AG10803 (cell line): ENCODE data around the gene HIPK3.
A peak's percentile ranks its signal among the peaks of the same experiment; 100 is the strongest.

Experiments
- DNase-seq: peaks from one replicate; pipeline ENCODE4 v3.0.0; 2010; ENCODE audit warnings: low read depth
- H3K4me3 ChIP-seq: 2 replicates; pipeline ENCODE4 v1.5.1; 2011; ENCODE audit warnings: mild to moderate bottlenecking, low read length, control low read depth
- CTCF ChIP-seq: conservative IDR thresholded peaks from 2 replicates; pipeline ENCODE4 v1.5.1; 2011; ENCODE audit warnings: mild to moderate bottlenecking, low read length, control low read depth, inconsistent platforms

HIPK3 gene

DNA sequence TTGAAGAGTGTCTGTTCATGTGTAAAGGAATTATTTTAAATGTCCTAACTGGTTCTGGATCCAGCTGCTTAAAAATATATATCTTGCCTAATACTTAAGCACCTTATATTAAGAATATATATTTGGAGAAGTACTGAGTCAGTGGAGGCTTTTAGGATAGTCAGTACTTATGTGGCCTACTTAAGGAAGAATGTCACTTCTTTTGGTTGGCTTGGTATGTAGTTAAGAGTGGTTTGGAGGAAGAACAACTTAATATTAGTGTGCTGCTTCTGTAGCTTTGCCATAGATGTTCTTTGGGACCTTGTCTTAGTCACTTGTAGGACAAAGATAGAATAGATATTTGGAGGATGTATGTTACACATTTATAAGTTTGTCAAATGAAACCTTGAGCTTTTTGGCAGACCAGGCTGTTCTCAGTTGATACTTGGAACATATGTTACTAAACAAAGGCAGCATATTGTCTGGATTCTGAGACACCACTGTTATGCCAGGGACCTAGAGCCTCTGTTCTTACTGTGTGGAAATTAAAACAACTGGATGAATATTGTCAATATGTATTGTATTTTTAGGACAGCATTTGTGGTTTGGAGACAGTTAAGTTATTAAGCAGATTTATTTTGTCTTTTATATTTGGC, 4.9 kb downstream of the HIPK3 start:
- peak; percentile 41 for DNase-seq
- H3K4me3 ChIP-seq, result no peak overlapping the region
- TF ChIP-seq CTCF, result no peak

DNA sequence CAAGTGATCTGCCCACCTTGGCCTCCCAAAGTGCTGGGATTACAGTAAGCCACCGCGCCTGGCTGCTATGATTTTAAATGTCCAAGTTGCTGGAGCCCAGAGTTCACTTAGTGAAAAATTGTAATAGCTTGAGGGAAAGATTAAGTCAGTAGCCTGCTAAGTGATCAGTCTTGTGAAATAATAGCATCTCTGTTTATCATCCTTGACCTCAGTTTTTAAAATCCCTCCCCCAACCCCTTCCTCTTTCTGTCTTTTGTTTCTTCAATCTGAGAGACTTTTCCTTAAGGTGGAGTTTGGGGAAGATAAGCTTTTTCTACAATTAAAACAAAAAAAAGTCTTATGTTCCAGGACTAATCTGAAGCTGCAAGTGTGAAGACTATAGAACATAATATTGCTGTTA, 6.4 kb downstream of the HIPK3 start:
- DNase-seq, result no peak
- no peak overlapping the region for H3K4me3 ChIP-seq
- TF ChIP-seq CTCF, result no peak

- H3K4me3 ChIP-seq, result no peak overlapping the region
- TF ChIP-seq CTCF, result no peak
- no peak for DNase-seq
Observed at GRCh38 chr11:33264926-33265325, 7.7 kb downstream of the HIPK3 start.

DNA sequence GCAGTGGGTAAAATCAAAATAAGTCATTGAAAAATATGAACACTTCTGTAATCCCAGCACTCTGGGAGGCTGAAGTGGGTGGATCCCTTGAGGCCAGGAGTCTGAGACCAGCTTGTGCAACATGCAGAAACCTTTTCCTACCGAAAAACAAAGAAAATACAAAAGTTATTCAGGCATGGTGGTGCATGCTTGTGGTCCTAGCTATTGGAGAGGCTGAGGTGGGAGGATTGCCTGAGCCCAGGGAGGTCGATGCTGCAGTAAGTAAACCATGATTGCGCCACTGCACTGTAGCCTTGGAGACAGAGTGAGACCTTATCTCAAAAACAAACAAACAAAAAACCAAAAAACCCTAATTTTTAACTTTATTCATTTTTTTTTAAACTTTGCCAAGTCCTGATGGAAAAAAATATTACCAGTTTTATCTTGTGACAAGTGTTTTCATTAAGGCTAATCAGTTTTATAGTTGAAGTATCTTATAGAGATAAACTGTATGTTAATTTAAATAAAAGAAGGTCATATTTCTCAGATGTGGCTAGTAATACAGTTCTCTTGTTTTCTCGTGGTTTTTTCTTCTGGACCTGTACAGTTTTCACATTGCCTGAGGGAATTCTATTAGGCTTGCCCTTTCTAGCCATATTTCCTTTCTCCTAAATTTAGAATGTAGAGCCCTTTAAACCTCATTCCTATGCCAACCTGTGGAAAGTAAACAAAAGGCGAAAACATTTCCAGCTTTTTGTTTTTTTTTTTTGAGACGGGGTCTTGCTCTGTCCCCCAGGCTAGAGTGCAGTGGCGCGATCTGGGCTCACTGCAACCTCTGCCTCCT, 9.4 kb downstream of the HIPK3 start:
- no peak overlapping the region for H3K4me3 ChIP-seq
- TF ChIP-seq CTCF, result no peak
- DNase-seq, result peak; percentile 70

GRCh38 chr11:33268945-33269540, 11.9 kb downstream of the HIPK3 start:
- peak; percentile 37 for DNase-seq

DNA sequence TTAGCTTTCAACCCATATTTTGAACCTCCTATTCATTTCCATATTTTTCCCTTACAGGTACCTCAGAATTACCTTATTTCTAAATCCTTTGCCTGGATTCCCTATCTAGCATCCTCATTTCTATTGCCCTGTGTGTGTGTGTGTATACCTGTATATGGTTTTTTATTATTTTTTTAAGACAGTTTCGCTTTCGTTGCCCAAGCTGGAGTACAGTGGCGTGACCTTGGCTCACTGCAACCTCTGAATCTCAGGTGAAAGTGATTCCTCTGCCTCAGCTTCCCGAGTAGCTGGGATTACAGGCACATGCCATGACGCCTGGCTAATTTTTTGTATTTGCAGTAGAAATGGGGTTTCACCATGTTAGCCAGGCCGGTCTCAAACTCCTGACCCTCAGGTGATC, 12.6 kb downstream of the HIPK3 start:
- TF ChIP-seq CTCF, result no peak
- no peak for DNase-seq
- H3K4me3 ChIP-seq, result no peak overlapping the region

More at GRCh38 chr11:33268945-33269540, 11.9 kb downstream of the HIPK3 start:
- TF ChIP-seq CTCF, result no peak
- H3K4me3 ChIP-seq, result no peak overlapping the region
